GM19324 (cell line): ENCODE results near the gene FMNL2.

Source experiments
- ATAC-seq: cut with Tn5 transposase; IDR thresholded peaks from one replicate; pipeline ENCODE4 v1.9.1; 2021; ENCODE audit warnings: mild to moderate bottlenecking, moderate library complexity; ENCODE audit not compliant: unreplicated experiment, low FRiP score

Gene FMNL2

GRCh38 chr2:152594792-152595191 lies 259.8 kb downstream of the FMNL2 start:
- ATAC-seq = no peak

- ATAC-seq = no peak
These were observed 264.2 kb downstream of the FMNL2 start for GRCh38 chr2:152598975-152599759.

- no peak for ATAC-seq
These were observed 265.2 kb downstream of the FMNL2 start for GRCh38 chr2:152600051-152600657.

GRCh38 chr2:152600697-152601096 lies 265.7 kb downstream of the FMNL2 start:
- ATAC-seq = no peak

GRCh38 chr2:152602750-152603149 lies 267.8 kb downstream of the FMNL2 start:
- ATAC-seq = no peak

GRCh38 chr2:152603166-152603565 lies 268.2 kb downstream of the FMNL2 start:
- no peak for ATAC-seq

- no peak for ATAC-seq
These were observed 271.1 kb downstream of the FMNL2 start for GRCh38 chr2:152606081-152606480.

GRCh38 chr2:152606941-152607340 lies 272.0 kb downstream of the FMNL2 start:
- no peak for ATAC-seq

- no peak for ATAC-seq
These were observed 272.9 kb downstream of the FMNL2 start for GRCh38 chr2:152607793-152608300.

- ATAC-seq = no peak
These were observed 274.2 kb downstream of the FMNL2 start for GRCh38 chr2:152609154-152609553.

GRCh38 chr2:152609699-152610098 lies 274.7 kb downstream of the FMNL2 start:
- ATAC-seq = no peak

GRCh38 chr2:152611458-152612231 lies 276.7 kb downstream of the FMNL2 start:
- peak; percentile 72 for ATAC-seq

- no peak for ATAC-seq
These were observed 278.3 kb downstream of the FMNL2 start for GRCh38 chr2:152613235-152613634.

- ATAC-seq = no peak
These were observed 280.2 kb downstream of the FMNL2 start for GRCh38 chr2:152615177-152615576.

- ATAC-seq = no peak
These were observed 282.6 kb downstream of the FMNL2 start for GRCh38 chr2:152617456-152618192.

GRCh38 chr2:152618193-152618564 lies 283.2 kb downstream of the FMNL2 start:
- ATAC-seq = no peak

GRCh38 chr2:152620208-152620607 lies 285.2 kb downstream of the FMNL2 start:
- no peak for ATAC-seq

- no peak for ATAC-seq
These were observed 286.0 kb downstream of the FMNL2 start for GRCh38 chr2:152620985-152621384.

- ATAC-seq = no peak
These were observed 287.2 kb downstream of the FMNL2 start for GRCh38 chr2:152622219-152622618.

- no peak for ATAC-seq
These were observed 288.2 kb downstream of the FMNL2 start for GRCh38 chr2:152623076-152623740.
